ENCODE data around the gene PPIF.

DNA sequence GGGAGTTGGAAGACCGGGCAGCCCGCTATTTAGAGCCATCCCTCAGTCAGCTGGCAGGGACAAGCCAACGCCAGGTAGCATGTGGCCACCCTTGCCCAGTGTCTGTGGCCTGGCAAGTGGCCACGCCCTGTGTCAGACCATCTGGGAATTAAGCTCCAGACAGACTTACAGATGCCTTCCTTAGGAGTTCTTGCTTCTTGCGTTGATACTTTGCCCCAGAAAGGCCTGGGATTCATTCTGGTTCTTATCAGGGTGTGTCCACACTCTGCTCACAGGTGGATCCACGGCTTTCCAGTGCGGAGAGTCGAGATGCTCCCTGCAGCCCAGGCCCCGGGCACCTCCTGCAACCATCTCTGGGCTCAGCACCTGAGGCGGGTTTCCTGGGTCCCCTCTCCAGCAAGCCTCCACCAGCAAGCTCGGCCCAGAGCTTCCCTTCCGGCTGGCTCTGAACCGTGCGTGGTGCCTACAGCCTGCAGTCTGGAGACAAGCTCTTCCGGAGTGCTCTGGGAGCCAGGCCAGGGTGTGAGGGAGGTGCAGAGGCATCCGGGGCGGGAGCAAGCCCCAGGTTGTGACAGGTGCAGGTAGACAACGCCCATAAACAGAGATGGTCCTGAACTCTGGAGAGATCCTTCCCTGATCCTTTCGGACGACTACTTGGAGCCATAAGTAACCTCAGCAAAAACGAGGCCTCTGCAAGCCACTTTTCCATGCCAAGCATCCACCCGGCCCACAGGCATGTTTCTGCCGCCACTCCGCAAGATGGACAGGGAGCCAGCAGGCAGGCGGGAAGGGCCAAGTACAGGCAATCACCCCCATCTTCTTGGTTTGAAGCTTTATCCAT, 32.3 kb upstream of the PPIF start:
- TF ChIP-seq POLR2AphosphoS5 (IDR thresholded peaks at IDR 0.05; ENCODE audit: low read depth, low read length), result no peak
- TF ChIP-seq SIN3A (IDR thresholded peaks at IDR 0.05; ENCODE audit: borderline replicate concordance, insufficient read depth, low read length), result no peak
